Activated T-cell treated with anti-CD3 and anti-CD28 coated beads for 24 hours (primary cell): ENCODE measurements around the gene NREP.
A peak's percentile ranks its signal among the peaks of the same experiment; 100 is the strongest.
"Not testable (repeated sequence)": the region's sequence is repeated elsewhere in the genome, so short reads cannot be mapped to it uniquely, and the experiment has no call there.

Experiments used
- DNase-seq: peaks from one replicate; pipeline ENCODE4 v3.0.0-alpha.2; 2020; ENCODE audit warnings: low read depth

Gene NREP

GRCh38 chr5:111739416-111739815 is 17.6 kb downstream of the NREP start:
- no peak for DNase-seq

DNA sequence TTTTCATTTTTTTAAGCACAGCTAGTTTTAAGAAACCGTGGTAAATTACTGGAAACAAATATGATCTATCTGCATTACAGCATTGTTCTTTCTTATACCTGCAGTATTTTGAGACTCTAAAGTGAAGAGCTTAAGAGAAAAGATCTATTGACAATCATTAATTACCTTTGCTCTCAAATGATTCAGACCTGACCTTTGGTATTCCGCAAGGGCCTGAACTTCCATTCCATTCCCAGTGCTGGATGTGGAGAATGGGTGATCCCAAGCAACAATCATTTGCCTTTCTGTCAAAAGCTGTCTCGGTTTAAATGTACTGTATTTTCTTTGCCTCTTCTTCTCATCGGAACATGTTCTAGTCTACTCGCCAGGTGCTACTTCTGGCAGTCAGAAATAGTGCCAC is 18.9 kb downstream of the NREP start:
- DNase-seq, result no peak

DNA sequence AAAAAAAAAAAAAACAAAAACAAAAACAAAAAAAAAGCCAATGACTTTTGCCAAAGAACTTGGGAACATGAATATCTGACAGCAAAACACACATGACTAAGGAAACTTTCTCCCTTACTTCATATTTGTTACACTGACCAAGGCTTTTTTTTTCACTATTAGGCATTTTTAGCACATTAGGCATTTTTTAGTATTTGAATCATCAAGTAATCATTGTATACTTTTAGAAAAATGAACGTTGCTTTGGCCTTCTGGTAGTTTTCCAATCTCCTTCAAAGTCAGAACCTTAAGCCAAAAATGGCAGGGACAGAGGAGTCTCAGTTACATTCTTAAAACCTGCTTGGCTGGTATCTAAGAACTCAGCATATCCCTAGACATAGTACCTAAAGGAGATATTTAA is 19.3 kb downstream of the NREP start:
- no peak for DNase-seq

DNA sequence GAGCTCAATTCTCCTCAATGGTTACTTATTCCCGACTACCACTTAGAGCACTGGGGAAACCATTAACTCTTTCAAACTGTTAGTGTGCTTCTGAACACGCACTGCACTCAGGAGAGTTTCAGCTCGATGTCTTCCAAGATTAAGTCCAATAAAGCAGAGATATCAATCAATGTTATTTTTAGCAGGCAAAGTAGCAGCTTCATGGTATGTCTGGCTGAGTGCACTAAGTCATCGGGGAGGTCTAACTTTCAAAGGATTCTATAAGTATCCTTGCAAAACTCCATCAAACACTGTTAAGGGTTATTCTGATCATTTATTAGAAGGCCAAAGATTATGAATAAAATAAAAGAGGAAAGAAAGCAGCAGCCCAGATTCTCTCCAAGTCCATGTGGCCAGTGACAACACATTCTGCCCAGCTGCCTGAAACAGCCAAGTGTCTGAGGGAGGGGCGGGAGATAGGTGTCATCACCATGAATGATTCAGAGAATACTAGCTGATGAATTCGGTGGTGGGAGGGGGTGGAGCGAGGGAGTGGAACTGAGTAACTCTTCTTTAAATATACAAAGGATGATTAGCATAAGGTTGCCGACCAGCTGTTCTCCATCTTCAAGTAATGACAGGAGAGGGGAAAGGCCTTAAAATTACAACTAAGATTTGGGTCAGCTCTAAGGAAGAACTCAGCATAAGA is 21.3 kb downstream of the NREP start:
- peak; percentile 11 for DNase-seq

DNA sequence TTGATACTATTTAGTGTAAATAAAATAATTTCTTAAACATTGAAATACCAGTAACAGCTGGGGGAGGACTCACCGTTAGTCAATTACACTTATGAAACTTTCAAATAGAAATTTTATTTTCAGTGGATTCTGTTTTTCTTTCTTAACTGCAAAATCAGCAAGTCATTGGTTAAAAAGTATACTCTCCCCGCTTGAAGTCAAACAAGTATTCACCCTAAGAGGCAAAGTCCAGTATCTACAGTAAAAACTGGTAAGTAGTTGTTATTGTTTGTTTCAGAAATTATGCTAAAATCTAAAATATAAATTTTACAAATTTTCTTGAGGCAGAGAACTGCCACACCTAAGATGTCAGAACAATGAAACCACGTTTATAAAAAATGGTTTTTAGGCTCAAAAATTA is 22.4 kb downstream of the NREP start:
- no peak for DNase-seq

GRCh38 chr5:111734013-111734412 is 23.0 kb downstream of the NREP start:
- DNase-seq, result no peak

DNA sequence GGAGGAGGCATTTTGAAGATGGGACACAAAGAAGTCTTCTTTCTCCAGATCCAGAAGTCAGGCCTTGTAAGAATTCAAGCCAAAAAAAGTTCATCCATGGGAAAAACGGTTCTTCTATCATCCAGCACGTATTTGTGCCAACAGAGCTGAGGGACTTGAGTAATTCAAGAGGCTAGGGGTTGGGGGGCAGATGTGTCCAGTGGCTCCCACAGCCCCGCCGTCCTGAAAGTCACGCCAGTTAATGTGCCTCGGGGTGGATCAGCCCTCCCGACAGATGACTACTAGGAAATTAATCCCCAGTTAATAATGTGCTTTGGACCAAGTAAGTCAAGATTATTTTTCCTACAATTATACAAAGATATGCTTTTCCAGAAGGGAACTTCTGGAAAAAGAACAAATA is 23.4 kb downstream of the NREP start:
- no peak for DNase-seq

GRCh38 chr5:111731638-111732037 is 25.4 kb downstream of the NREP start:
- no peak for DNase-seq

- DNase-seq, result no peak
Measured at GRCh38 chr5:111730659-111731382, 26.2 kb downstream of the NREP start.

DNA sequence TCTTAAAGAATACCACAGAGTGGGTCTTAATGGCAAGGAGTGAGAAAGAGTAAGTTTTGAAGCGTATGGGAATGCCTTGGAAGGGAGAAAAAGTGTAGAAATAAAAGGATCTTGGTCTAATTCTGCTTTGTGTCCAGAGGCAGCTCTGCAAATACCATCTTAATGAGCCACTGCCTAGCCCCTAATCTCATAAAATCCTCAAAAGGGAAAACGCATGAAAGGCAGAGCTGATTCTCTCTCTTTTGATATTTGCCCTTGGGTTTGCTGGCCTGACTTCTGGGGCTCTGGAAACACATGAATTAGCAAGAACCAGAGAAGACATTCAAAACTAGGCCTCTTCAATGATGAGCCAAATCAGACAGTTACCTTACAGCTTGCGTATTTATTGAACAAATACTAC is 28.1 kb downstream of the NREP start:
- no peak for DNase-seq

DNA sequence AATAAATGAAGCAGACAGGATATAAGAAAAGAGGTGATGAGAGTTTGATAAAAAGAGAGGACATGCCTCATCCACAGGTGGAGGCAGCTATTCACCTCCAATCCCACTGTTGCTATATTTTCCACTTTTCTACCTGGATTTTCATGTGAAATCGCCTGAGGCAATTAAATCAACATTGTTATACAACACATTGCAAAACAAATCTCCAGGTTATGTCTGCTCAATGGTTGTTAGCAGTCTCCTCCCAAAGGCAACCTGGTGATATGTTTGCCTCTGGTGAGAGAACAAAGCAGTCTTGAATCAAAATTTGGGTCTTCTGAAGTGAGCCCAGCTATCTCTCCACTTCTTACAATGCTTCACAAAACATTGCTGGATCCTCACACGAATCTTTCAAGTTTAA is 30.0 kb downstream of the NREP start:
- DNase-seq, result no peak

DNA sequence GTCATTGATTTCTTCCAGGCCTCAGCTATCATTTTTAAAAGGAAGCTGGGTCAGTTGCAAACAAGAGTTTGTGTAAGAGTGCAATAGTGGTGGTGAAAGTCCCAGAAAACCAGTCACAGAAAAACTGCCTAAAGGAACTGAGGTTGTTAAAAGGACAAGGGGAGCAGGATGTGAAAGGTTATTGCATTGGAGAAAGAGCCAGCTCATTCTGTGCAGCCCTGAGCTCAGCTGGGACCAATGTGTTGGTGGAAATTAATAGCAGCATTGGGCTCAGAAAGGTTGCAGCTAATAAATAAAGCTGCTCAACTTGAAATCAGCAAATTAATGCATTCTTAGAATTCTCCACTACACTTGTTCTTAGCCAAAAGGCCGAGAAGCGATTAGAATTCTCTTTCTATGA is 34.9 kb downstream of the NREP start:
- no peak for DNase-seq

DNA sequence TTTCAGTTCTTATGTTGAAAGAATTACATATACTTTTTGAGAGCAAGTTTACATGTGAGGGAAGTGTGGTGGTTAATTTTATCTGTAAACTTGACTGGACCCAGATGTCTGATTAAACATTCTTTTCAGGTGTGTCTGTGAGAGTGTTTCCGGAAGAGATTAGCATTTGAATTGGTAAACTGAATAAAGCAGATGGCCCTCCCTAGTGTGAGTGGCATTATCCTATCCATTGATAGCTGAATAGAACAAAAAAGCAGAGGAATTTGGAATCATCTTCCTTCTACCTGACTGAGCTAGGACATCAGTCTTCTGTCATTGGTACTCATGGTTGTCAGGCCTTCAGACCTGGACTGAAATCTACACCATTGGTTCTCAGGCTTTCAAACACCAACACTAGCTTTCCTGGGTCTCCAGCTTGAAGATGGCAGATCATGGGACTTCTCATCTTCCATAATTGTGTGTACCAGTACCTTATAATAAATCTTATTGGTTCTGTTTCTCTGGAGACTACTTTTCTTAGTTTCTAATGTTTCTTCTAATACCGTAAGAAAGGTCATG is 36.6 kb downstream of the NREP start:
- DNase-seq, result no peak

GRCh38 chr5:111719773-111720172 is 37.2 kb downstream of the NREP start:
- no peak for DNase-seq

- not testable (repeated sequence) for DNase-seq
Measured at GRCh38 chr5:111716789-111717188, 40.2 kb downstream of the NREP start.

- DNase-seq, result no peak
Measured at GRCh38 chr5:111707630-111708164, 49.3 kb downstream of the NREP start.

DNA sequence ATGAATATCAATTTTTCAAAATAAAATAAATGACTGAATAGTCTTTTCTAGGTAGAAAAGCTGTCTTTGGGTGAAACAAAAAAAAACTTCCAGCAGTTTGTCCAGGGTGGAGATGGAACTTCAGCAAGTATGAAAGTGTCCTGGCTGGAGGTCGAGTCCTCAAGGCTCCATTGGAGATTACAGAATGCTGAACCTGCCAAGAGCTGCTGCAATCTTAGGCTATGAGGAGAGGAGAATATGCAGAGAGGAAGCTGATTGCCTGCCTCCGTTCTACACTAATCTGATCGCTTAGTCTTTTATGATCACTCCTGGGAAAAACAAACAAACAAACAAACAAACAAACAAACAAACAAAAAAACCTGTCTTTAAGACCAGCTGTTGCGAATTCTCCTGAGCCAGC is 50.6 kb downstream of the NREP start:
- no peak for DNase-seq

DNA sequence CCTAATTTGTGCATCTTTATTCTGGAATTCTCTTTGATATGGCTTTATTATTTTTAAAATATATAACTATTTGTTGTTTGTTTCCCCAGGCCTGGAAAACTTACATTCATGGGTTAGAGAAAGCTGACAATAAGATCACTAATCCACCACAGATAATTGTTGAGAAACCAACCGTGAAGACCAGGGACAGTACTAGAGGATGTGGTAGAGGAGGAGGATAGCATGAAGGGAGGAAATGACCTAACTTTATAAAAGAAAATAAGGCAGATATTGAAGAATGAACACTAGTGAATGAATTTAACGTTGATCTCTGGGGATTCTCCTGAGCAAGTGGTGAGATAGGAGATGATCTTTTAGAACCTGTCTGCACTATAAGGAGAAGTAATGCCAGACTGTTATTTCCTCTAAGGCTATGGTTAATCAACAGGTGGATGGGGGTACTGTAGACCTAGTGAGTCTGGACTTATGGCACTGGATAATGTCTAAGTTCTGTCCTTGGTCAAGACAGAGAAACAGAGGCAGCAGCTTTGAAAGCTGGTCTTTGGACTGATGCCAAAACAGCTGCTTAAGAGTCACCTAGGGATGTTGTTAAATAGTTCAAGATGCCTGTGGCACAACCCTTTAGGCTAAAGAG is 52.4 kb downstream of the NREP start:
- no peak for DNase-seq

- no peak for DNase-seq
Measured at GRCh38 chr5:111703662-111704061, 53.3 kb downstream of the NREP start.

- DNase-seq, result no peak
Measured at GRCh38 chr5:111699976-111700375, 57.0 kb downstream of the NREP start.

- no peak for DNase-seq
Measured at GRCh38 chr5:111699324-111699723, 57.7 kb downstream of the NREP start.

- no peak for DNase-seq
Measured at GRCh38 chr5:111697881-111698757, 58.9 kb downstream of the NREP start.
